ENCODE results near the gene ACOT4. TPM values are rescaled to one million over a fixed set of nuclear protein-coding genes. Genes with fewer than 3 reads are reported as not detected.
A peak's percentile ranks its signal among the peaks of the same experiment; 100 is the strongest.
"Not testable (repeated sequence)": the region's sequence is repeated elsewhere in the genome, so short reads cannot be mapped to it uniquely, and the experiment has no call there.

The ACOT4 gene
- total RNA-seq, 4 donors from 2014 or later: 1.7 to 6.5 (median 2.4) TPM

DNA sequence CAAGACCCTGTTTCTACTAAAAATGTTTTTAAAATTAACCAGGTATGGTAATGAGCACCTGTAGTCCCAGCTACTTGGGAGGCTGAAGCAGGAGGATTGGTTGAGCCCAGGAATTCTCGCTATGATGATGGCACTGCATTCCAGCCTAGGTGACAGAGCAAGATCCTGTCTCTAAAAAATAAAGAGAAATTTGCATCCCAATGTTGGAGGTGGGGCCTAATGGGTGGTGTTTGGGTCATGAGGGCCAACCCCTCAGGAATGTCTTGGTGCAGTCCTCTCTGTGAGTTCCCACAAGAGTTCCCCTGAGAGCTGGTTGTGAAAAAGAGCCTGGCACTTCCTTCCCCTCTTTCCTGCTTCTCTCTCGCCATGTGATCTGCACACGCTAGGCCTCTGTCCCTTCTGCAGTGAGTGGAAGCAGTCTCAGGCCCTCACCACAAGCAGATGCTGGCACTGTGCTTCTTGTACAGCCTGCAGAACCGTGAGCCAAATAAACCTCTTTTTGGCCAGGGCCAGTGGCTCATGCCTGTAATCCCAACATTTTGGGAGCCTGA, 31.9 kb downstream of the ACOT4 start:
- TF ChIP-seq, protein P1, sequence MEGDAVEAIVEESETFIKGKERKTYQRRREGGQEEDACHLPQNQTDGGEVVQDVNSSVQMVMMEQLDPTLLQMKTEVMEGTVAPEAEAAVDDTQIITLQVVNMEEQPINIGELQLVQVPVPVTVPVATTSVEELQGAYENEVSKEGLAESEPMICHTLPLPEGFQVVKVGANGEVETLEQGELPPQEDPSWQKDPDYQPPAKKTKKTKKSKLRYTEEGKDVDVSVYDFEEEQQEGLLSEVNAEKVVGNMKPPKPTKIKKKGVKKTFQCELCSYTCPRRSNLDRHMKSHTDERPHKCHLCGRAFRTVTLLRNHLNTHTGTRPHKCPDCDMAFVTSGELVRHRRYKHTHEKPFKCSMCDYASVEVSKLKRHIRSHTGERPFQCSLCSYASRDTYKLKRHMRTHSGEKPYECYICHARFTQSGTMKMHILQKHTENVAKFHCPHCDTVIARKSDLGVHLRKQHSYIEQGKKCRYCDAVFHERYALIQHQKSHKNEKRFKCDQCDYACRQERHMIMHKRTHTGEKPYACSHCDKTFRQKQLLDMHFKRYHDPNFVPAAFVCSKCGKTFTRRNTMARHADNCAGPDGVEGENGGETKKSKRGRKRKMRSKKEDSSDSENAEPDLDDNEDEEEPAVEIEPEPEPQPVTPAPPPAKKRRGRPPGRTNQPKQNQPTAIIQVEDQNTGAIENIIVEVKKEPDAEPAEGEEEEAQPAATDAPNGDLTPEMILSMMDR (IDR thresholded peaks at IDR 0.05): no peak
- DNase-seq (ENCODE audit: low spot score) (no peak), ATAC-seq (ENCODE audit: low FRiP score) (no peak)

DNA sequence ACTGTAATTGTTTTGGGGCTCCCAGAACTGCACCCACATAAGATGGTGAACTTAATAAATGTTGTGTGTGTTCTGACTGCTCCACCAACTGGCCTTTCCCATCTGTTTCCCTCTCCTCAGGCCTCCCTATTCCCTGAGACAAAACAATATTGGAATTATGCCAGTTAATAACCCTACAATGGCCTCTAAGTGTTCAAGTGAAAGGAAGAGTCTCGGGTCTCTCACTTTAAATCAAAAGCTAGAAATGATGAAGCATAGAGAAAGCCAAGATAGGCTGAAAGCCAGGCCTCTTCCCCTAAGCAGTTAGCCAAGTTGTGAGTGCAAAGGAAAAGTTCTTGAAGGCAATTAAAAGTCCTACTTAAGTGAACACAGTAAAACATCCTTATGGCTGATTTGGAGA, 34.0 kb downstream of the ACOT4 start:
- TF ChIP-seq, protein P1 (IDR thresholded peaks at IDR 0.05): no peak
- DNase-seq (ENCODE audit: low spot score) (no peak), ATAC-seq (ENCODE audit: low FRiP score) (no peak)

DNA sequence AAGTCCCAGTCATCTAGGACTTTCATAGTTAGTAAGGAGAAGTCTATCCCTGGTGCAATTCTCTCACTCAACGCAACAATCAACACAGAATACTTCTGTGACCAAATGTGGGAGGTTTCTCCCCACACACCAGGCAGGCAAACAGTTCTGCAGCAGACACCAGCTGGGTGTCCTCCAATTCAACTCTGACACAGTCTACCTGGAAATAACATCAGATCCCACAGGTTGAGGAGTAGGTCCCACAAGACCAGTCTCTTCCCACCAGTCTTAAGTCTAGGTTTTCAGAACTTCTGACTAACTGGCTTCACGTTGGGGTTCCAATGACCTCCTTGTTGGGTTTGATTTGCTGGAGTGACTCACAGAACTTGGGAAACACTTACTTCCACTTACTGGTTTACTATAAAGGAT, 35.5 kb downstream of the ACOT4 start:
- TF ChIP-seq, protein P1 (IDR thresholded peaks at IDR 0.05): no peak
- DNase-seq (ENCODE audit: low spot score): no peak
- no peak for ATAC-seq (ENCODE audit: low FRiP score)

DNA sequence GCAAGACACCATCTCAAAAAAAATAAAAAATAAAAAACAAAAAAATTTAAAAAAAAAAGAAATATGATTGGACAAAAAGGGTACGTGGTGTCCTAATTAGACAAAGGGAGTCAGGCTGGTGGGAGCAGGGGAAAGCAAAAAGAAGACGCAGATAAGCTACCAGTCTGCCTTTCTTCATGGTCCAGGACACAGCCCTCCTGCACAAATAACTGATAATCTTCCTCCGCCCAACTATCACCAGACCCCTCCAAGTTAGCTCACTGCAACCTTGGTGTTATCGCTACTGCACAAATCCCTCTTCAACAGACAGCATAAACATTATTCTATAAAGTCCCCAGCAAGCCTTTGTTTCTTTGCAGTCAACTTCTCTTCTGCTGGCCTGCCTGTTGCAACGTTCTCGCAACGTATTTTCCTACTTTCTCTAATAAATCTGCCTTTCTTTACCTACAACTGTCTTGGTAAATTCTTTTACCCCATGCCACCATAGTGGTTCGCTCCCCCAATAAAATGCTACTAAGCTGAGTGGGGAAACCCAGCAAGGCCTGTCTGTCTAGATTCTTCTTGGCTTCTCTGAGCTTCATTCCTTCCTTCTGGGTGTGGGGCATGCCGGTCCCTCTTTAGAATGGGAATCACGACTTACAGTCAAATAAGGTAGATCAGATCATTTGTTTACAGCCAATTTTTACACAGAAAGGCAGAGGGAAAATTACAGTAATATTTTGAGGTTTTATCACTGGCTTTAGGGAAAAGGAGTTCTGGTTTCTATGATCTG, 38.5 kb downstream of the ACOT4 start:
- ATAC-seq (ENCODE audit: low FRiP score): no peak
- DNase-seq (ENCODE audit: low spot score): no peak
- TF ChIP-seq, protein P1 (IDR thresholded peaks at IDR 0.05): no peak

GRCh38 chr14:73633116-73634010, 41.7 kb downstream of the ACOT4 start:
- no peak for DNase-seq (ENCODE audit: low spot score)
- TF ChIP-seq, protein P1 (IDR thresholded peaks at IDR 0.05): peak in 2 of 3 donors; percentile 22 to 62
- ATAC-seq (ENCODE audit: low FRiP score): peak; percentile 80

GRCh38 chr14:73634011-73634833, 42.5 kb downstream of the ACOT4 start:
- ATAC-seq (ENCODE audit: low FRiP score): peak; percentile 85
- TF ChIP-seq, protein P1 (IDR thresholded peaks at IDR 0.05): no peak
- DNase-seq (ENCODE audit: low spot score): no peak

DNA sequence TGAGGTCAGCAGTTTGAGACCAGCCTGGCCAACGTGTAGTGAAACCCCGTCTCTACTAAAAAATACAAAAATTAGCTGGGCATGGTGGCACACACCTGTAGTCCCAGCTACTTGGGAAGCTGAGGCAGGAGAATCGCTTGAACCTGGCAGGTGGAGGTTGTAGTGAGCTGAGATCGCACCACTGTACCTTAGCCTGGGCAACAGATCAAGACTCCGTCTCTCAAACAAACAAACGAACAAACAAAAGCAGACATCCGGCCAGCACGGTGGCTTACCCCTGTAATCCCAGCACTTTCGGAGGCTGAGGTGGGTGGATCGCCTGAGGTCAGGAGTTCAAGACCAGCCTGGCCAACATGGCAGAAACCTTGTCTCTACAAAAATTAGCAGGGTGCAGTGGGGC, 44.7 kb downstream of the ACOT4 start:
- not testable (repeated sequence) for ATAC-seq (ENCODE audit: low FRiP score); DNase-seq (ENCODE audit: low spot score)

Measured in omental fat pad (tissue), 4 donors.